SK-N-SH (cell line): ENCODE measurements around the gene ATP8A2. TPM values are rescaled to one million over a fixed set of nuclear protein-coding genes. Genes with fewer than 3 reads are reported as not detected.

Source experiments
- CTCF ChIA-PET: fragments of 300-600, 350-600 bp; formaldehyde crosslinking; extraction: SDS; loops from one replicate; lab custom pipeline; 2021; lab: Yijun Ruan, JAX
- POLR2A ChIA-PET: fragments of 350-600 bp; sonication (Branson Sonifier 250); formaldehyde crosslinking; extraction: SDS; loops from one replicate; lab custom pipeline; 2020; ENCODE audit warnings: antibody characterized with exemption, inconsistent platforms; lab: Yijun Ruan, JAX
- DNase-seq: peaks from one replicate; pipeline ENCODE4 v3.0.0; 2012
- H2AFZ ChIP-seq: fragments of 200-600 bp; sonication (generic); 2 replicates; pipeline ENCODE4 v1.8.1; 2016; ENCODE audit warnings: antibody characterized with exemption, mild to moderate bottlenecking, low read depth
- H3F3A ChIP-seq: fragments of 200-600 bp; sonication (generic); replicated peaks from 2 replicates; pipeline ENCODE3; 2016; ENCODE audit warnings: antibody characterized with exemption, mild to moderate bottlenecking; ENCODE audit not compliant: insufficient read depth
- H3K27ac ChIP-seq, 2 experiments: fragments of 200-500 bp in 1 of 2; fragments of 200-600 bp in 1 of 2; sonication (Bioruptor generic) in 1 of 2; sonication (generic), shearing (Covaris generic) in 1 of 2; 2 replicates each; pipeline versions ENCODE4 v1.5.1 to v1.6.1; 2014 to 2016; ENCODE audit warnings: low read depth in 2 of 2, inconsistent platforms in 1 of 2, low read length in 1 of 2, mild to moderate bottlenecking in 1 of 2, mixed read lengths in 1 of 2
- H3K27me3 ChIP-seq: fragments of 200-600 bp; sonication (generic), shearing (Covaris generic); 2 replicates; pipeline ENCODE4 v1.6.1; 2016; ENCODE audit warnings: mixed run types; ENCODE audit not compliant: insufficient read depth
- H3K36me3 ChIP-seq, 2 experiments: fragments of 200-500 bp in 1 of 2; fragments of 200-600 bp in 1 of 2; sonication (Bioruptor generic) in 1 of 2; sonication (generic) in 1 of 2; replicated peaks in 1 of 2; 2 replicates each; pipeline versions ENCODE3 to v1.5.1; 2014 to 2016; ENCODE audit warnings: low read length in 1 of 2, mild to moderate bottlenecking in 1 of 2; ENCODE audit not compliant: insufficient read depth in 2 of 2, control insufficient read depth in 1 of 2
- H3K4me1 ChIP-seq, 2 experiments: fragments of 200-500 bp in 1 of 2; fragments of 200-600 bp in 1 of 2; sonication (Bioruptor generic) in 1 of 2; sonication (generic), shearing (Covaris generic) in 1 of 2; 2 replicates each; pipeline versions ENCODE4 v1.5.1 to v1.6.1; 2014 to 2016; ENCODE audit warnings: low read depth in 1 of 2, low read length in 1 of 2, mixed run types in 1 of 2; ENCODE audit not compliant: insufficient read depth in 2 of 2, control insufficient read depth in 1 of 2
- H3K4me2 ChIP-seq: fragments of 200-600 bp; sonication (generic), shearing (Covaris generic); 2 replicates; pipeline ENCODE4 v1.6.1; 2017; ENCODE audit warnings: mixed run types
- H3K4me3 ChIP-seq, 2 experiments: fragments of 200-500 bp in 1 of 2; fragments of 200-600 bp in 1 of 2; sonication (Bioruptor generic) in 1 of 2; sonication (generic), shearing (Covaris generic) in 1 of 2; 2 replicates each; pipeline versions ENCODE4 v1.5.1 to v1.8.1; 2014 to 2016; ENCODE audit warnings: low read depth in 2 of 2, inconsistent platforms in 1 of 2, low read length in 1 of 2, mild to moderate bottlenecking in 1 of 2, mixed read lengths in 1 of 2, moderate library complexity in 1 of 2
- H3K79me2 ChIP-seq: fragments of 200-600 bp; sonication (generic); 2 replicates; pipeline ENCODE4 v1.8.1; 2017; ENCODE audit warnings: mild to moderate bottlenecking; ENCODE audit not compliant: insufficient read depth
- H3K9ac ChIP-seq: fragments of 200-600 bp; sonication (generic); 2 replicates; pipeline ENCODE4 v1.6.1; 2017; ENCODE audit warnings: mixed run types
- H3K9me2 ChIP-seq: fragments of 200-600 bp; sonication (generic); 2 replicates; pipeline ENCODE4 v1.6.1; 2017; ENCODE audit warnings: mixed run types
- H3K9me3 ChIP-seq: fragments of 200-600 bp; sonication (generic); 2 replicates; pipeline ENCODE4 v1.6.1; 2017; ENCODE audit warnings: mixed run types, mild to moderate bottlenecking, moderate library complexity
- H4K20me1 ChIP-seq: fragments of 200-600 bp; sonication (generic); 2 replicates; pipeline ENCODE4 v1.6.1; 2017; ENCODE audit warnings: mild to moderate bottlenecking, mixed run types; ENCODE audit not compliant: insufficient read depth
- CHD2 ChIP-seq: fragments of 150-350 bp; IDR thresholded peaks from 2 replicates; pipeline ENCODE4 v1.6.1; 2018; ENCODE audit warnings: low read length; ENCODE audit not compliant: partially characterized antibody
- CTCF ChIP-seq: fragments of 200-600 bp; sonication (generic); IDR thresholded peaks from 2 replicates; pipeline ENCODE4 v1.6.1; 2017; ENCODE audit warnings: antibody characterized with exemption, mild to moderate bottlenecking, moderate library complexity
- ELF1 ChIP-seq: IDR thresholded peaks from 2 replicates; pipeline ENCODE4 v1.4.0; 2012
- FOXJ3 ChIP-seq: sonication (generic); formaldehyde crosslinking; IDR thresholded peaks from 2 replicates; pipeline ENCODE4 v1.5.1; 2020; ENCODE audit warnings: mild to moderate bottlenecking, missing genetic modification reagents
- FOXM1 ChIP-seq: IDR thresholded peaks from 2 replicates; pipeline ENCODE4 v1.4.0; 2012; ENCODE audit warnings: low read depth, mild to moderate bottlenecking
- GATA2 ChIP-seq: sonication (generic); formaldehyde crosslinking; IDR thresholded peaks from 2 replicates; pipeline ENCODE4 v1.5.0; 2020; ENCODE audit warnings: mild to moderate bottlenecking, missing genetic modification reagents
- MEF2A ChIP-seq: IDR thresholded peaks from 2 replicates; pipeline ENCODE4 v1.4.0; 2012; ENCODE audit warnings: low read depth, borderline replicate concordance
- MXI1 ChIP-seq: IDR thresholded peaks from 2 replicates; pipeline ENCODE4 v1.6.1; 2012; ENCODE audit warnings: mild to moderate bottlenecking, low read depth, low read length, improper control_type of control experiment
- NRF1 ChIP-seq: IDR thresholded peaks from 2 replicates; pipeline ENCODE4 v1.6.1; 2012; ENCODE audit warnings: low read depth, mild to moderate bottlenecking, low read length
- REST ChIP-seq: IDR thresholded peaks from 2 replicates; pipeline ENCODE4 v1.6.1; 2012; ENCODE audit warnings: mild to moderate bottlenecking, low read depth, low read length, moderate library complexity
- RFX5 ChIP-seq: IDR thresholded peaks from 2 replicates; pipeline ENCODE4 v1.6.1; 2012; ENCODE audit warnings: mild to moderate bottlenecking, improper control_type of control experiment, low read length
- RXRA ChIP-seq: IDR thresholded peaks from 2 replicates; pipeline ENCODE4 v1.4.0; 2012; ENCODE audit warnings: low read depth, mild to moderate bottlenecking, borderline replicate concordance
- SMC3 ChIP-seq: IDR thresholded peaks from 2 replicates; pipeline ENCODE4 v1.6.1; 2012; ENCODE audit warnings: low read depth, low read length, improper control_type of control experiment
- TCF12 ChIP-seq: IDR thresholded peaks from 2 replicates; pipeline ENCODE4 v1.4.0; 2012
- TEAD4 ChIP-seq: IDR thresholded peaks from 2 replicates; pipeline ENCODE4 v1.4.0; 2012; ENCODE audit warnings: mild to moderate bottlenecking, borderline replicate concordance; ENCODE audit not compliant: insufficient read depth
- USF1 ChIP-seq: IDR thresholded peaks from 2 replicates; pipeline ENCODE4 v1.4.0; 2012; ENCODE audit warnings: low read depth, borderline replicate concordance
- USF2 ChIP-seq: fragments of 150-350 bp; IDR thresholded peaks from 2 replicates; pipeline ENCODE4 v1.6.1; 2017; ENCODE audit warnings: antibody characterized with exemption, low read length, low read depth, borderline replicate concordance
- YY1 ChIP-seq: IDR thresholded peaks from 2 replicates; pipeline ENCODE4 v1.4.0; 2012; ENCODE audit warnings: low read depth, mild to moderate bottlenecking
- ZBTB33 ChIP-seq: IDR thresholded peaks from 2 replicates; pipeline ENCODE4 v1.4.0; 2012; ENCODE audit warnings: low read depth, borderline replicate concordance
- WGBS: methylation state at CpG from one replicate; pipeline ENCODE4 v1.1.6; 2017; ENCODE audit warnings: low lambda C conversion rate; 5-methylcytosine and 5-hydroxymethylcytosine counted together
- polyA plus RNA-seq, 3 experiments: library from polyadenylated mRNA; depleted of rRNA; stranded (reverse); fragments of >200 nt; gene quantifications; 2 replicates each; pipeline ENCODE4 v1.2.3, GENCODE V29; 2012

The ATP8A2 gene
- polyA plus RNA-seq, 1 of the 3 experiments (the other 2 are of a cell fraction), result 0.02 TPM

GRCh38 chr13:25432691-25433090 lies 60.9 kb downstream of the ATP8A2 start:
- H3K36me3 ChIP-seq, result no peaks in the 10 kb centered on the region
- H3K9me3 ChIP-seq, result no peaks in the 10 kb centered on the region
- H3K4me2 ChIP-seq, result no peak overlapping the region
- no peak overlapping the region for H3K9ac ChIP-seq
- H3K4me3 ChIP-seq, result no peak overlapping the region
- no peaks in the 10 kb centered on the region for H3K4me1 ChIP-seq
- no peak for DNase-seq
- no peaks in the 10 kb centered on the region for H3K79me2 ChIP-seq
- H3F3A ChIP-seq, result no peaks in the 10 kb centered on the region
- no peak overlapping the region for H2AFZ ChIP-seq
- no peak overlapping the region for H3K27ac ChIP-seq
- ChIA-PET POLR2A (no interaction called here), CTCF (interaction anchor here (0.6 to 1.6 kb wide), 2 partner anchors 21 to 77 kb away, joined by 3 to 4 read pairs; no protein-coding TSS in a partner anchor)
- no peaks in the 10 kb centered on the region for H4K20me1 ChIP-seq
- TF ChIP-seq FOXM1 (no peak), CHD2 (no peak), TEAD4 (no peak), RXRA (no peak), YY1 (no peak), TCF12 (no peak)
- H3K27me3 ChIP-seq, result no peaks in the 10 kb centered on the region
- 78% methylated on average over 2 of the region's 2 CpGs for WGBS
- no peaks in the 10 kb centered on the region for H3K9me2 ChIP-seq

GRCh38 chr13:25440061-25440460 lies 68.3 kb downstream of the ATP8A2 start:
- H3K36me3 ChIP-seq, result no peaks in the 10 kb centered on the region
- no peak overlapping the region for H3K9ac ChIP-seq
- no peaks in the 10 kb centered on the region for H3K27me3 ChIP-seq
- H4K20me1 ChIP-seq, result no peaks in the 10 kb centered on the region
- ChIA-PET CTCF (no interaction called here), POLR2A (no interaction called here)
- no peaks in the 10 kb centered on the region for H3K4me1 ChIP-seq
- no peak overlapping the region for H3K4me2 ChIP-seq
- no peak overlapping the region for H3K4me3 ChIP-seq
- no peaks in the 10 kb centered on the region for H3F3A ChIP-seq
- no peak overlapping the region for H2AFZ ChIP-seq
- no peak for DNase-seq
- H3K9me2 ChIP-seq, result no peaks in the 10 kb centered on the region
- H3K9me3 ChIP-seq, result no peaks in the 10 kb centered on the region
- WGBS, result 24% methylated on average over 4 of the region's 4 CpGs
- TF ChIP-seq REST (no peak), YY1 (no peak), CHD2 (no peak), RFX5 (no peak), CTCF (no peak), GATA2 (CRISPR knock-in tag) (no peak), FOXJ3 (no peak), USF2 (no peak), TCF12 (no peak), ZBTB33 (no peak), USF1 (no peak), NRF1 (no peak), MEF2A (no peak), SMC3 (no peak), TEAD4 (no peak), ELF1 (no peak), MXI1 (no peak)
- H3K79me2 ChIP-seq, result no peaks in the 10 kb centered on the region
- H3K27ac ChIP-seq, result no peak overlapping the region
